Psoas muscle (tissue), 8 donors: Measurements from ENCODE around the gene PBX2. TPM values are rescaled to one million over a fixed set of nuclear protein-coding genes. Genes with fewer than 3 reads are reported as not detected.

Source experiments
- ATAC-seq, 4 donors: fragments of 200-7000 bp; cut with Tn5 transposase; one replicate each; pipeline ENCODE4 v1.9.1; 2020; ENCODE audit warnings: moderate library complexity in 3 of 4, mild to moderate bottlenecking in 2 of 4
- DNase-seq, 2 donors: peaks; one replicate each; pipeline ENCODE4 v3.0.0-alpha.2; 2020
- H3K27ac ChIP-seq: fragments of 200-600 bp; one replicate; pipeline ENCODE4 v1.8.0; 2022
- H3K27me3 ChIP-seq, 3 donors: fragments of 200-600 bp in 1 of 3; one replicate each; pipeline versions ENCODE4 v1.6.1 to v1.8.0; 2013 to 2022; ENCODE audit warnings: low read length in 2 of 3, mild to moderate bottlenecking in 2 of 3, moderate library complexity in 1 of 3; ENCODE audit not compliant: insufficient read depth in 3 of 3
- H3K36me3 ChIP-seq, 2 donors: fragments of 200-600 bp in 1 of 2; one replicate each; pipeline versions ENCODE4 v1.6.1 to v1.8.0; 2013 to 2022; ENCODE audit warnings: low read depth in 1 of 2, mild to moderate bottlenecking in 1 of 2, moderate library complexity in 1 of 2; ENCODE audit not compliant: insufficient read depth in 1 of 2
- H3K4me1 ChIP-seq: fragments of 200-600 bp; one replicate; pipeline ENCODE4 v1.8.0; 2022
- H3K4me3 ChIP-seq: fragments of 200-600 bp; one replicate; pipeline ENCODE4 v1.8.0; 2022; ENCODE audit warnings: mild to moderate bottlenecking
- H3K9me3 ChIP-seq: fragments of 200-600 bp; one replicate; pipeline ENCODE4 v1.8.0; 2022
- CTCF ChIP-seq: fragments of 200-600 bp; IDR thresholded peaks from one replicate; pipeline ENCODE4 v1.8.0; 2022; ENCODE audit warnings: antibody characterized with exemption
- WGBS, 3 donors: extraction: QIAGEN DNeasy Blood & Tissue Kit; methylation state at CpG; one replicate each; pipeline versions ENCODE4 v1.1.6 to v1.1.7; 2013; 5-methylcytosine and 5-hydroxymethylcytosine counted together
- intact Hi-C, 2 donors: fragments of 100-400 bp; cut with DNase I; formaldehyde crosslinking; loops; one replicate each; pipeline versions ENCODE4 v1.11.0 to v1.14.2; 2022
- polyA plus RNA-seq, 3 donors: library from polyadenylated mRNA; stranded (reverse); fragments of 200-250 nt; gene quantifications; one replicate each; pipeline ENCODE4 v1.2.3, GENCODE V29; 2013
- total RNA-seq, 4 donors: library from RNA; stranded (reverse); fragmentation: NEBNext Ultra II Directional in 2 of 4; extraction: Animal tissue kit (Norgen Biotek cat#: 25700) in 2 of 4; gene quantifications; one replicate each; pipeline versions ENCODE4 v1.2.1 to v1.2.4, GENCODE V29; 2021 to 2023
- donor health status: healthy with polysubstance abuse.
- donor health status: DM: no; HTN: no; CAD: no; lungs with moderate emphysema.
- donor health status: Bipolar disorder and iron deficiency.
- donor health status: healthy.
- donor health status: DM: yes; HTN: yes; CAD: no.
- donor health status: DM: no; HTN: no; CAD: no.
- donor health status: DM: no; HTN: no; CAD: no.
- donor health status: DM: yes; HTN: yes; CAD: no.

Gene PBX2
- total and polyA plus RNA-seq, 7 donors, result 20.4 to 46.7 (median 36.1) TPM

GRCh38 chr6:32204268-32204715 is 14.3 kb upstream of the PBX2 start:
- H3K9me3 ChIP-seq, result no peaks in the 10 kb centered on the region
- no peaks in the 10 kb centered on the region for H3K36me3 ChIP-seq
- 79 to 90% (median 85%) methylated on average over 3 of the region's 3 CpGs for WGBS, 3 donors
- TF ChIP-seq CTCF, result no peak
- DNase-seq, result no peak
- intact Hi-C loops, result no loop called here
- H3K27me3 ChIP-seq, result no peaks in the 10 kb centered on the region
- no peak for ATAC-seq
- no peak overlapping the region for H3K27ac ChIP-seq
- no peak overlapping the region for H3K4me3 ChIP-seq
- H3K4me1 ChIP-seq, result no peaks in the 10 kb centered on the region

- no peak overlapping the region for H3K4me3 ChIP-seq
- TF ChIP-seq CTCF, result no peak
- no peak overlapping the region for H3K27ac ChIP-seq
- 76 to 84% (median 82%) methylated on average over 9 of the region's 9 CpGs for WGBS, 3 donors
- no peaks in the 10 kb centered on the region for H3K36me3 ChIP-seq
- no peaks in the 10 kb centered on the region for H3K4me1 ChIP-seq
- no peaks in the 10 kb centered on the region for H3K9me3 ChIP-seq
- DNase-seq (no peak), ATAC-seq (no peak)
- intact Hi-C loops, result no loop called here
- H3K27me3 ChIP-seq, result no peaks in the 10 kb centered on the region
These were observed 13.6 kb upstream of the PBX2 start for GRCh38 chr6:32203426-32204267.

DNA sequence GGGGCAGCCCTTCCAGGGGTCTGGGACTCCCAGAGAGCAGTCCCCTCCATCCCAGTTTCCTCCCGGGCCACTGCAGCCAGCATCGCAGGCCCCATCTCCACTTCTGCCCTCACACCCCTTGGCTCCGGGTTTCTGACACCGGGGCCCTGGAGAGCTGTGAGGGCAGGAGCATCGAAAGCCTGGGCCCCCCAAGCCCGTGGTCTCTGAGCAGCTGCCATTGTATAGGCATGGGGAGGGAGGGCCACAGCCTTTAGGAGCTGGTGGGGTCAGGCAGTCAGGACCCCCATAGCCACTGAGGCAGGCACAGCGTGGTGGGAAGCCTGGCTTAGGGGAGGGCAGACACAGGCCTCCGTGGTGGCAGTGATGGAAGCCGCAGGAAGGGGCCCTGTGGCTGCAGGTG is 12.2 kb upstream of the PBX2 start:
- ATAC-seq (no peak), DNase-seq (no peak)
- no peak overlapping the region for H3K4me3 ChIP-seq
- no peak overlapping the region for H3K27ac ChIP-seq
- WGBS, 3 donors, result 73 to 82% (median 79%) methylated on average over 9 of the region's 9 CpGs
- TF ChIP-seq CTCF, result no peak
- no peaks in the 10 kb centered on the region for H3K27me3 ChIP-seq
- intact Hi-C loops, result no loop called here
- peaks cover 2% of the 10 kb centered on the region for H3K4me1 ChIP-seq
- no peaks in the 10 kb centered on the region for H3K36me3 ChIP-seq
- H3K9me3 ChIP-seq, result no peaks in the 10 kb centered on the region

- H3K36me3 ChIP-seq, result no peaks in the 10 kb centered on the region
- 83 to 85% (median 84%) methylated on average over 13 of the region's 13 CpGs for WGBS, 3 donors
- H3K4me1 ChIP-seq, result peaks cover 10% of the 10 kb centered on the region
- ATAC-seq, result no peak
- TF ChIP-seq CTCF, result no peak
- no peak for DNase-seq
- H3K4me3 ChIP-seq, result no peak overlapping the region
- no peak overlapping the region for H3K27ac ChIP-seq
- intact Hi-C loops, result no loop called here
- H3K9me3 ChIP-seq, result no peaks in the 10 kb centered on the region
- no peaks in the 10 kb centered on the region for H3K27me3 ChIP-seq
These were observed 10.9 kb upstream of the PBX2 start for GRCh38 chr6:32200711-32201475.
